Measurements from ENCODE around the gene ZNF638.

DNA sequence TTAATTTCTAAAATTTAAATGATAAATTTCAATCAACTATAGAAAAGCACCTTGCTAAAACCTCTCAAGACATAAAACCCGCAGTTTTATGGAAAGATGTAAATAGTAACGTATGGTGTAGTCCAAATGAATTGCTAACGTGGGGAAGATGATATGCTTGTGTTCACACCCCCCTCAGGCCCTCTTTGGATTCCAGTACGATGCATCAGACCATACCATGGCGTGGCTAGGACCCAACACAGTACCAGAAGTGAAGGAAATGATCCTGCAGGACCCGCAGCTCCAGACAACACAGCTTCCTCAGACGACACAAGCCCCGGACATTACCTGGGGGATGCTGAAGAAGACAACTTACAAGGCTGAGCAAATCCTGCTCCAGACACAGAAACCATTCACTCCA, 61.6 kb downstream of the ZNF638 start:
- TF ChIP-seq, protein P1, sequence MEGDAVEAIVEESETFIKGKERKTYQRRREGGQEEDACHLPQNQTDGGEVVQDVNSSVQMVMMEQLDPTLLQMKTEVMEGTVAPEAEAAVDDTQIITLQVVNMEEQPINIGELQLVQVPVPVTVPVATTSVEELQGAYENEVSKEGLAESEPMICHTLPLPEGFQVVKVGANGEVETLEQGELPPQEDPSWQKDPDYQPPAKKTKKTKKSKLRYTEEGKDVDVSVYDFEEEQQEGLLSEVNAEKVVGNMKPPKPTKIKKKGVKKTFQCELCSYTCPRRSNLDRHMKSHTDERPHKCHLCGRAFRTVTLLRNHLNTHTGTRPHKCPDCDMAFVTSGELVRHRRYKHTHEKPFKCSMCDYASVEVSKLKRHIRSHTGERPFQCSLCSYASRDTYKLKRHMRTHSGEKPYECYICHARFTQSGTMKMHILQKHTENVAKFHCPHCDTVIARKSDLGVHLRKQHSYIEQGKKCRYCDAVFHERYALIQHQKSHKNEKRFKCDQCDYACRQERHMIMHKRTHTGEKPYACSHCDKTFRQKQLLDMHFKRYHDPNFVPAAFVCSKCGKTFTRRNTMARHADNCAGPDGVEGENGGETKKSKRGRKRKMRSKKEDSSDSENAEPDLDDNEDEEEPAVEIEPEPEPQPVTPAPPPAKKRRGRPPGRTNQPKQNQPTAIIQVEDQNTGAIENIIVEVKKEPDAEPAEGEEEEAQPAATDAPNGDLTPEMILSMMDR (conservative IDR thresholded peaks at IDR 0.05), result no peak
- TF ChIP-seq ZFX (IDR thresholded peaks at IDR 0.05), result no peak

Data from C4-2B (cell line).